H9 (cell line): Measurements from ENCODE around the gene ATP8B4. TPM values are rescaled to one million over a fixed set of nuclear protein-coding genes. Genes with fewer than 3 reads are reported as not detected.

ENCODE experiments used
- DNase-seq: peaks from one replicate; pipeline ENCODE4 v3.0.0-alpha.2; 2017
- H2AFZ ChIP-seq: one replicate; pipeline ENCODE4 v1.6.1; 2013; ENCODE audit warnings: mild to moderate bottlenecking, low read length, control low read depth, moderate library complexity
- H2AK5ac ChIP-seq: 2 replicates; pipeline ENCODE4 v1.6.1; 2013; ENCODE audit warnings: low read length, control low read depth, mixed read lengths; ENCODE audit not compliant: insufficient read length
- H2BK120ac ChIP-seq: one replicate; pipeline ENCODE4 v1.6.1; 2013; ENCODE audit warnings: low read depth, mild to moderate bottlenecking, low read length, control low read depth, inconsistent platforms; ENCODE audit not compliant: poor library complexity, severe bottlenecking
- H2BK12ac ChIP-seq: 2 replicates; pipeline ENCODE4 v1.6.1; 2013; ENCODE audit warnings: low read length, control low read depth, mixed read lengths, low read depth; ENCODE audit not compliant: insufficient read length
- H2BK15ac ChIP-seq: 2 replicates; pipeline ENCODE4 v1.6.1; 2013; ENCODE audit warnings: low read depth, low read length, control low read depth
- H2BK20ac ChIP-seq: one replicate; pipeline ENCODE4 v1.6.1; 2013; ENCODE audit warnings: low read depth, mild to moderate bottlenecking, low read length, control low read depth, inconsistent platforms; ENCODE audit not compliant: poor library complexity, severe bottlenecking
- H2BK5ac ChIP-seq: 2 replicates; pipeline ENCODE4 v1.6.1; 2013; ENCODE audit warnings: low read length, control low read depth, mixed read lengths; ENCODE audit not compliant: insufficient read length
- H3K14ac ChIP-seq: 2 replicates; pipeline ENCODE4 v1.6.1; 2013; ENCODE audit warnings: low read length, control low read depth; ENCODE audit not compliant: insufficient read depth
- H3K18ac ChIP-seq: 2 replicates; pipeline ENCODE4 v1.6.1; 2013; ENCODE audit warnings: low read depth, mild to moderate bottlenecking, mixed read lengths, low read length, control low read depth; ENCODE audit not compliant: insufficient read length
- H3K23ac ChIP-seq: 2 replicates; pipeline ENCODE4 v1.6.1; 2013; ENCODE audit warnings: low read length, control low read depth, mixed read lengths, low read depth; ENCODE audit not compliant: insufficient read length
- H3K23me2 ChIP-seq: 2 replicates; pipeline ENCODE4 v1.6.1; 2013; ENCODE audit warnings: low read depth, mild to moderate bottlenecking, mixed read lengths, low read length, control low read depth; ENCODE audit not compliant: insufficient read length, poor library complexity, severe bottlenecking
- H3K27ac ChIP-seq: 2 replicates; pipeline ENCODE4 v1.5.1; 2013; ENCODE audit warnings: low read length, control low read depth, mixed read lengths, low read depth; ENCODE audit not compliant: insufficient read length
- H3K27me3 ChIP-seq: 2 replicates; pipeline ENCODE4 v1.6.1; 2013; ENCODE audit warnings: low read length, control low read depth, inconsistent platforms; ENCODE audit not compliant: insufficient read depth
- H3K4ac ChIP-seq: 2 replicates; pipeline ENCODE4 v1.6.1; 2013; ENCODE audit warnings: low read depth, mild to moderate bottlenecking, control low read depth, inconsistent platforms, low read length, moderate library complexity
- H3K4me1 ChIP-seq: 2 replicates; pipeline ENCODE4 v1.6.1; 2013; ENCODE audit warnings: low read length, control low read depth, inconsistent platforms; ENCODE audit not compliant: insufficient read depth
- H3K4me2 ChIP-seq: 2 replicates; pipeline ENCODE4 v1.6.1; 2013; ENCODE audit warnings: low read length, control low read depth, mixed read lengths; ENCODE audit not compliant: insufficient read length, insufficient read depth
- H3K56ac ChIP-seq: 2 replicates; pipeline ENCODE4 v1.6.1; 2013; ENCODE audit warnings: low read depth, mild to moderate bottlenecking, mixed read lengths, low read length, control low read depth; ENCODE audit not compliant: insufficient read length
- H3K79me1 ChIP-seq: 2 replicates; pipeline ENCODE4 v1.6.1; 2013; ENCODE audit warnings: low read depth, mild to moderate bottlenecking, moderate library complexity, low read length, control low read depth, inconsistent platforms; ENCODE audit not compliant: insufficient read depth, poor library complexity, severe bottlenecking
- H3K79me2 ChIP-seq: 2 replicates; pipeline ENCODE4 v1.6.1; 2013; ENCODE audit warnings: low read length, control low read depth, inconsistent platforms; ENCODE audit not compliant: insufficient read depth
- H3K9ac ChIP-seq: 2 replicates; pipeline ENCODE4 v1.6.1; 2013; ENCODE audit warnings: low read length, control low read depth, mixed read lengths; ENCODE audit not compliant: insufficient read length; ENCODE audit errors: extremely low read depth
- H3K9me3 ChIP-seq: one replicate; pipeline ENCODE4 v1.6.1; 2013; ENCODE audit warnings: low read depth, low read length, inconsistent platforms; ENCODE audit not compliant: control insufficient read depth
- H3T11ph ChIP-seq: one replicate; pipeline ENCODE4 v1.6.1; 2013; ENCODE audit warnings: mild to moderate bottlenecking, low read length, control low read depth, inconsistent platforms
- H4K20me1 ChIP-seq: one replicate; pipeline ENCODE4 v1.6.1; 2013; ENCODE audit not compliant: control insufficient read depth, insufficient read length, insufficient read depth
- H4K5ac ChIP-seq: 2 replicates; pipeline ENCODE4 v1.6.1; 2013; ENCODE audit warnings: low read depth, mild to moderate bottlenecking, mixed read lengths, low read length, control low read depth; ENCODE audit not compliant: insufficient read length
- H4K8ac ChIP-seq: replicated peaks from 2 replicates; pipeline ENCODE4 v1.6.1; 2013; ENCODE audit warnings: low read length, control low read depth, mixed read lengths, low read depth; ENCODE audit not compliant: insufficient read length
- H4K91ac ChIP-seq: 2 replicates; pipeline ENCODE4 v1.6.1; 2013; ENCODE audit warnings: low read depth, mild to moderate bottlenecking, moderate library complexity, mixed read lengths, low read length, control low read depth; ENCODE audit not compliant: insufficient read length
- H3K27ac Mint-ChIP-seq, 3 experiments: 2 replicates in 2 of 3; 3 replicates in 1 of 3; pipeline ENCODE4 v1.8.0; 2020 to 2021; ENCODE audit warnings: mixed read lengths in 3 of 3, mild to moderate bottlenecking in 1 of 3, moderate library complexity in 1 of 3
- H3K27me3 Mint-ChIP-seq: 2 replicates; pipeline ENCODE4 v1.8.0; 2021; ENCODE audit warnings: low read depth, mild to moderate bottlenecking, moderate library complexity, mixed read lengths
- H3K36me3 Mint-ChIP-seq, 3 experiments: 2 replicates in 2 of 3; 3 replicates in 1 of 3; pipeline ENCODE4 v1.8.0; 2020 to 2021; ENCODE audit warnings: low read depth in 3 of 3, mixed read lengths in 3 of 3; ENCODE audit not compliant: insufficient read depth in 1 of 3
- H3K4me1 Mint-ChIP-seq, 2 experiments: 2 replicates each; pipeline ENCODE4 v1.8.0; 2020; ENCODE audit warnings: mixed read lengths in 2 of 2
- H3K4me3 Mint-ChIP-seq, 2 experiments: 2 replicates in 1 of 2; 3 replicates in 1 of 2; pipeline ENCODE4 v1.8.0; 2020 to 2021; ENCODE audit warnings: mild to moderate bottlenecking in 2 of 2, mixed read lengths in 2 of 2, moderate library complexity in 1 of 2
- H3K9me3 Mint-ChIP-seq, 2 experiments: 2 replicates in 1 of 2; 3 replicates in 1 of 2; pipeline ENCODE4 v1.8.0; 2020; ENCODE audit warnings: mild to moderate bottlenecking in 2 of 2, mixed read lengths in 2 of 2, moderate library complexity in 1 of 2
- CTCF ChIP-seq: fragments of 200-600 bp; sonication (generic); conservative IDR thresholded peaks from 3 replicates; pipeline ENCODE4 v1.8.0; 2021; ENCODE audit warnings: antibody characterized with exemption, mild to moderate bottlenecking
- WGBS: extraction: QIAGEN DNeasy Blood & Tissue Kit; methylation state at CpG from one replicate; pipeline ENCODE4 v1.1.7; 2013; ENCODE audit warnings: missing lambda C conversion rate, low lambda C conversion rate, mixed read lengths; ENCODE audit not compliant: insufficient read length; ENCODE audit errors: extremely low coverage; 5-methylcytosine and 5-hydroxymethylcytosine counted together
- total RNA-seq: library from RNA; stranded (reverse); gene quantifications from 2 replicates; pipeline ENCODE4 v1.2.1, GENCODE V29; 2021

Gene ATP8B4
- total RNA-seq, 1 experiment from 2014 or later, result 0.52 TPM

- H4K91ac ChIP-seq, result no peak overlapping the region
- no peak overlapping the region for H2BK20ac ChIP-seq
- no peak overlapping the region for H2AK5ac ChIP-seq
- H3K27ac ChIP-seq, result no peak overlapping the region
- no peak overlapping the region for H4K8ac ChIP-seq
- no peaks in the 10 kb centered on the region for H3K79me1 ChIP-seq
- H2BK12ac ChIP-seq, result no peak overlapping the region
- no peaks in the 10 kb centered on the region for H3K9me3 ChIP-seq
- H3K23ac ChIP-seq, result no peak overlapping the region
- no peaks in the 10 kb centered on the region for H3K4me1 ChIP-seq
- H2AFZ ChIP-seq, result no peak overlapping the region
- H3K4me1 Mint-ChIP-seq, result peaks cover 21 to 27% of the 10 kb centered on the region in 2 experiments
- H3K56ac ChIP-seq, result no peak overlapping the region
- H3K27ac Mint-ChIP-seq, result no peak overlapping the region
- H3K9ac ChIP-seq, result no peak overlapping the region
- no peaks in the 10 kb centered on the region for H3K23me2 ChIP-seq
- no peaks in the 10 kb centered on the region; a peak in 1 of 5 replicates for H3K9me3 Mint-ChIP-seq
- H2BK120ac ChIP-seq, result no peak overlapping the region
- no peak overlapping the region for H3T11ph ChIP-seq
- no peak overlapping the region for H2BK5ac ChIP-seq
- H3K27me3 Mint-ChIP-seq, result no peaks in the 10 kb centered on the region
- H4K5ac ChIP-seq, result no peak overlapping the region
- H3K18ac ChIP-seq, result no peak overlapping the region
- H3K4me3 Mint-ChIP-seq, result no peak overlapping the region
- no peak overlapping the region for H3K4me2 ChIP-seq
- no peak overlapping the region for H3K14ac ChIP-seq
- H3K4ac ChIP-seq, result no peak overlapping the region
- no peaks in the 10 kb centered on the region for H3K36me3 Mint-ChIP-seq
- DNase-seq, result no peak
- no CpG with 5 or more reads among the region's 3 CpGs for whole genome bisulfite sequencing
- H3K27me3 ChIP-seq, result no peaks in the 10 kb centered on the region
- TF ChIP-seq CTCF, result no peak
- no peaks in the 10 kb centered on the region for H4K20me1 ChIP-seq
- H2BK15ac ChIP-seq, result no peak overlapping the region
- H3K79me2 ChIP-seq, result no peaks in the 10 kb centered on the region
These were observed 131.1 kb downstream of the ATP8B4 start for GRCh38 chr15:49987896-49988295.
